Panc1 (cell line): ENCODE data around the gene FBLN7.
"Not testable (repeated sequence)": the region's sequence is repeated elsewhere in the genome, so short reads cannot be mapped to it uniquely, and the experiment has no call there.

Experiments
- CTCF ChIP-seq: fragments of 450-650 bp; IDR thresholded peaks from 2 replicates; pipeline ENCODE4 v1.5.1; 2017; ENCODE audit warnings: mild to moderate bottlenecking
- POLR2AphosphoS5 ChIP-seq: IDR thresholded peaks from 2 replicates; pipeline ENCODE4 v1.6.1; 2012; ENCODE audit warnings: mild to moderate bottlenecking, low read depth, low read length, moderate library complexity
- REST ChIP-seq, 2 experiments: IDR thresholded peaks; 2 replicates each; pipeline ENCODE4 v1.6.1; 2011 to 2012; ENCODE audit warnings: low read depth in 2 of 2, control low read depth in 1 of 2, low read length in 1 of 2, mild to moderate bottlenecking in 1 of 2, moderate library complexity in 1 of 2; ENCODE audit not compliant: insufficient read depth in 1 of 2
- SIN3A ChIP-seq: IDR thresholded peaks from 2 replicates; pipeline ENCODE4 v1.6.1; 2012; ENCODE audit warnings: low read depth, mild to moderate bottlenecking, low read length, moderate library complexity, borderline replicate concordance; ENCODE audit not compliant: insufficient read depth

GRCh38 chr2:112139661-112140204, 1.5 kb downstream of the FBLN7 start:
- TF ChIP-seq CTCF; REST (IDR thresholded peaks at IDR 0.05; ENCODE audit: insufficient read depth in 1 of 2, low read depth in 2 of 2, low read length in 1 of 2); POLR2AphosphoS5; SIN3A: not testable (repeated sequence)
